GM12878 (cell line): ENCODE measurements around the gene C3orf70. TPM values are rescaled to one million over a fixed set of nuclear protein-coding genes. Genes with fewer than 3 reads are reported as not detected.

Experiments
- ATAC-seq: fragments of 200-7000 bp; cut with Tn5 transposase; 3 replicates; pipeline ENCODE4 v1.9.1; 2020; ENCODE audit warnings: mild to moderate bottlenecking, moderate library complexity
- BruUV-seq: library from RNA; stranded (reverse); fragments of 400-500 nt; replicated peaks from 2 replicates; lab custom pipeline; 2021; lab: Mats Ljungman, UMichigan
- CTCF ChIA-PET: fragments of 300-600 bp; sonication (Branson Sonifier 250); formaldehyde crosslinking; extraction: SDS; loops from one replicate; lab custom pipeline; 2021; ENCODE audit warnings: inconsistent platforms; lab: Yijun Ruan, JAX
- POLR2A ChIA-PET: fragments of 350-600 bp; formaldehyde crosslinking; extraction: SDS; loops from one replicate; lab custom pipeline; 2021; ENCODE audit warnings: inconsistent platforms; lab: Charles Lee
- RAD21 ChIA-PET: fragments of 300-600 bp; sonication (Branson Sonifier 250); formaldehyde crosslinking; loops from one replicate; lab custom pipeline; 2023; ENCODE audit warnings: antibody characterized with exemption; ENCODE audit not compliant: unreplicated experiment; lab: Charles Lee
- SMC1A ChIA-PET: fragments of 300-600 bp; sonication (Branson Sonifier 250); formaldehyde crosslinking; loops from one replicate; lab custom pipeline; 2023; ENCODE audit not compliant: unreplicated experiment, uncharacterized antibody; lab: Charles Lee
- DNase-seq: peaks from one replicate; pipeline ENCODE4 v3.0.0-alpha.2; 2011; ENCODE audit warnings: low read depth, low spot score
- FAIRE-seq: peaks from 3 replicates; lab custom pipeline; 2011; peaks lifted over from hg19 to GRCh38; lab: Jason Lieb, UNC
- H2AFZ ChIP-seq: 2 replicates; pipeline ENCODE4 v1.6.0; 2011; ENCODE audit warnings: low read depth, low read length, control low read depth; ENCODE audit not compliant: control insufficient read depth
- H3K27ac ChIP-seq: 2 replicates; pipeline ENCODE4 v1.5.1; 2011; ENCODE audit warnings: control low read depth; ENCODE audit not compliant: control insufficient read depth, insufficient read depth
- H3K27me3 ChIP-seq, 2 experiments: replicated peaks in 1 of 2; 2 replicates each; pipeline versions ENCODE4 v1.6.0 to v1.6.1; 2011; ENCODE audit warnings: low read length in 1 of 2; ENCODE audit not compliant: control insufficient read depth in 2 of 2, insufficient read depth in 2 of 2
- H3K36me3 ChIP-seq, 2 experiments: 2 replicates each; pipeline ENCODE4 v1.5.1; 2011; ENCODE audit warnings: low read length in 1 of 2; ENCODE audit not compliant: control insufficient read depth in 2 of 2, insufficient read depth in 2 of 2
- H3K4me1 ChIP-seq: 2 replicates; pipeline ENCODE4 v1.6.1; 2011; ENCODE audit warnings: mild to moderate bottlenecking, low read length, moderate library complexity, mixed read lengths; ENCODE audit not compliant: control insufficient read depth, insufficient read depth
- H3K4me2 ChIP-seq: 2 replicates; pipeline ENCODE4 v1.6.0; 2011; ENCODE audit warnings: control low read depth; ENCODE audit not compliant: control insufficient read depth, insufficient read depth
- H3K4me3 ChIP-seq: fragments of 200-600 bp; sonication (generic); 2 replicates; pipeline ENCODE4 v1.5.1; 2016
- H3K79me2 ChIP-seq: 2 replicates; pipeline ENCODE4 v1.6.0; 2011; ENCODE audit warnings: low read length; ENCODE audit not compliant: control insufficient read depth, insufficient read depth
- H3K9ac ChIP-seq: 2 replicates; pipeline ENCODE4 v1.8.0; 2011; ENCODE audit warnings: low read length, control low read depth, mixed read lengths; ENCODE audit not compliant: control insufficient read depth, insufficient read depth
- H3K9me3 ChIP-seq: replicated peaks from 3 replicates; pipeline ENCODE4 v1.5.1; 2011; ENCODE audit warnings: mild to moderate bottlenecking, low read length; ENCODE audit not compliant: control insufficient read depth, insufficient read depth
- H4K20me1 ChIP-seq: 2 replicates; pipeline ENCODE4 v1.6.0; 2011; ENCODE audit not compliant: control insufficient read depth, insufficient read depth
- ATF3 ChIP-seq: IDR thresholded peaks from 2 replicates; pipeline ENCODE4 v1.6.1; 2011; ENCODE audit warnings: low read depth, mild to moderate bottlenecking, low read length, moderate library complexity, borderline replicate concordance; ENCODE audit errors: extremely low read depth
- ETV6 ChIP-seq, 2 experiments: fragments of 450-650 bp in 1 of 2; IDR thresholded peaks in 1 of 2; conservative IDR thresholded peaks in 1 of 2; 2 replicates each; pipeline ENCODE4 v1.6.1; 2014; ENCODE audit warnings: antibody characterized with exemption in 1 of 2, borderline replicate concordance in 1 of 2, low read depth in 1 of 2, mild to moderate bottlenecking in 1 of 2, moderate library complexity in 1 of 2
- JUNB ChIP-seq: IDR thresholded peaks from 2 replicates; pipeline ENCODE4 v1.6.1; 2016; ENCODE audit warnings: antibody characterized with exemption, mild to moderate bottlenecking
- NR2F1 ChIP-seq: fragments of 450-650 bp; conservative IDR thresholded peaks from 2 replicates; pipeline ENCODE4 v1.6.1; 2017; ENCODE audit warnings: mild to moderate bottlenecking
- PKNOX1 ChIP-seq: fragments of 450-650 bp; IDR thresholded peaks from 2 replicates; pipeline ENCODE4 v1.6.1; 2016; ENCODE audit warnings: mild to moderate bottlenecking
- RAD51 ChIP-seq: fragments of 450-650 bp; IDR thresholded peaks from 2 replicates; pipeline ENCODE4 v1.6.1; 2016; ENCODE audit warnings: moderate library complexity, mild to moderate bottlenecking, inconsistent platforms
- RCOR1 ChIP-seq: conservative IDR thresholded peaks from 2 replicates; pipeline ENCODE4 v1.6.1; 2012; ENCODE audit warnings: low read depth, low read length, improper control_type of control experiment
- RELB ChIP-seq: fragments of 450-650 bp; IDR thresholded peaks from 2 replicates; pipeline ENCODE4 v1.6.1; 2017; ENCODE audit warnings: low read depth, mild to moderate bottlenecking, moderate library complexity
- SIX5 ChIP-seq: IDR thresholded peaks from 2 replicates; pipeline ENCODE4 v1.6.1; 2011; ENCODE audit warnings: mild to moderate bottlenecking, low read depth, low read length, moderate library complexity; ENCODE audit not compliant: severe bottlenecking
- WGBS: methylation state at CpG from one replicate; pipeline ENCODE4 v1.1.6; 2016; ENCODE audit warnings: low lambda C conversion rate; ENCODE audit not compliant: insufficient replicate concordance, insufficient coverage; ENCODE audit errors: missing lambda C conversion rate; 5-methylcytosine and 5-hydroxymethylcytosine counted together
- in situ Hi-C: fragments of 300-500 bp; cut with MboI; formaldehyde crosslinking; loops from 9 replicates; pipeline ENCODE4 v1.14.3; 2018; ENCODE audit warnings: mixed read lengths
- intact Hi-C: fragments of 100-400 bp; cut with micrococcal nuclease; formaldehyde crosslinking; loops from one replicate; pipeline ENCODE4 v1.14.2; 2022; ENCODE audit not compliant: unreplicated experiment
- polyA plus RNA-seq, 11 experiments: library from polyadenylated mRNA; depleted of rRNA in 4 of 11; unstranded in 6 of 11; stranded (reverse) in 5 of 11; fragments of >200 nt; fragmentation: Nextera tagmentation in 4 of 11; fragmentation: Illumina TruSeq in 1 of 11; extraction: Ambion mirVana in 4 of 11; extraction: Trizol in 1 of 11; gene quantifications; 1 replicate in 1 of 11; 2 replicates in 10 of 11; pipeline versions ENCODE4 v1.2.1 to v1.2.3, GENCODE V29; 2011 to 2016; ENCODE audit warnings: inconsistent platforms in 2 of 11, missing spikeins in 2 of 11, low read depth in 1 of 11
- total RNA-seq, 4 experiments: library from RNA; depleted of rRNA in 3 of 4; stranded (reverse); fragments of >200 nt in 3 of 4; fragmentation: Illumina TruSeq in 1 of 4; extraction: Trizol in 1 of 4; gene quantifications; 2 replicates each; pipeline versions ENCODE4 v1.2.1 to v1.2.3, GENCODE V29; 2013 to 2021

The C3orf70 gene
- total and polyA plus RNA-seq, 10 of the 15 experiments (the other 5 are each of a cell fraction or from before 2014, with no cell fraction given) = 0.03 to 0.04 TPM; not detected in 8

- Histone ChIP-seq H3K4me3 (no peak overlapping the region), H3K27me3 (no peaks in the 10 kb centered on the region; a peak in 2 of 4 replicates), H4K20me1 (no peaks in the 10 kb centered on the region), H3K4me2 (no peak overlapping the region), H2AFZ (no peak overlapping the region), H3K9ac (no peak overlapping the region), H3K79me2 (no peaks in the 10 kb centered on the region), H3K9me3 (no peaks in the 10 kb centered on the region), H3K27ac (no peak overlapping the region)
- no peak for FAIRE-seq
- intact Hi-C loops (no loop called here), in situ Hi-C loops (no loop called here)
- no peak for ATAC-seq
- RAD21 ChIA-PET = interaction anchor here (0.9 kb wide), 1 partner anchor 11 kb away, joined by 3 read pairs; no protein-coding TSS in a partner anchor
- no TSS peak for BruUV-seq
- SMC1A ChIA-PET = interaction anchor here (0.9 to 2.2 kb wide), 3 partner anchors 8 to 46 kb away, joined by 3 to 9 read pairs (median 4); no protein-coding TSS in a partner anchor
- POLR2A ChIA-PET = interaction anchor here (0.6 kb wide), 1 partner anchor 18 kb away, joined by 5 read pairs; no protein-coding TSS in a partner anchor
- 38% methylated on average over 6 of the region's 6 CpGs for WGBS
- DNase-seq = no peak
- CTCF ChIA-PET = interaction anchor here (0.7 to 1.2 kb wide), 2 partner anchors 15 to 19 kb away, joined by 3 read pairs; no protein-coding TSS in a partner anchor
- TF ChIP-seq NR2F1 = no peak
- TF ChIP-seq JUNB = no peak
- TF ChIP-seq SIX5 = no peak
- TF ChIP-seq ATF3 = no peak
- no peak for TF ChIP-seq ETV6 (conservative IDR thresholded peaks at IDR 0.05 in 1 of 2, IDR thresholded peaks at IDR 0.05 in 1 of 2; ENCODE audit: borderline replicate concordance in 1 of 2, low read depth in 1 of 2)
- no peak for TF ChIP-seq RELB
- TF ChIP-seq PKNOX1 = no peak
- TF ChIP-seq RAD51 = no peak
- TF ChIP-seq RCOR1 = no peak
- TF ChIP-seq, all 136 proteins: peak for 0
- no peaks in the 10 kb centered on the region for H3K4me1 ChIP-seq
- no peaks in the 10 kb centered on the region for H3K36me3 ChIP-seq
These were observed 11.8 kb upstream of the C3orf70 start for GRCh38 chr3:185164428-185165217.
